Endothelial cell of umbilical vein (primary cell): ENCODE results near the gene SYNPR. TPM values are rescaled to one million over a fixed set of nuclear protein-coding genes. Genes with fewer than 3 reads are reported as not detected.

Experiments
- BruUV-seq: library from RNA; stranded (reverse); fragments of 400-500 nt; replicated peaks from 2 replicates; lab custom pipeline; 2021; lab: Mats Ljungman, UMichigan
- CTCF ChIA-PET: fragments of 300-600, 350-600 bp; sonication (Branson Sonifier 250); formaldehyde crosslinking; loops from one replicate; lab custom pipeline; 2021; ENCODE audit warnings: antibody characterized with exemption, inconsistent platforms; lab: Charles Lee
- POLR2A ChIA-PET: fragments of 300-600, 350-600 bp; sonication (Branson Sonifier 250); formaldehyde crosslinking; loops from one replicate; lab custom pipeline; 2021; ENCODE audit warnings: antibody characterized with exemption, inconsistent platforms; lab: Charles Lee
- DNase-seq: peaks from one replicate; pipeline ENCODE4 v3.0.0-alpha.2; 2011; ENCODE audit warnings: low read depth, low spot score
- FAIRE-seq: peaks from 2 replicates; lab custom pipeline; 2011; peaks lifted over from hg19 to GRCh38; lab: Jason Lieb, UNC
- H2AFZ ChIP-seq: 2 replicates; pipeline ENCODE4 v1.6.0; 2012; ENCODE audit warnings: low read depth, low read length, control low read depth, inconsistent platforms
- H3K27ac ChIP-seq: 2 replicates; pipeline ENCODE4 v1.5.1; 2011; ENCODE audit warnings: low read depth, mild to moderate bottlenecking, control low read depth, low read length, moderate library complexity; ENCODE audit not compliant: insufficient read depth
- H3K27me3 ChIP-seq, 2 experiments: 2 replicates each; pipeline versions ENCODE4 v1.6.0 to v1.6.1; 2011; ENCODE audit warnings: low read length in 2 of 2, mixed read lengths in 1 of 2; ENCODE audit not compliant: control insufficient read depth in 2 of 2, insufficient read depth in 2 of 2
- H3K36me3 ChIP-seq, 2 experiments: 2 replicates in 1 of 2; 3 replicates in 1 of 2; pipeline ENCODE4 v1.5.1; 2011; ENCODE audit warnings: low read length in 2 of 2, mild to moderate bottlenecking in 1 of 2, moderate library complexity in 1 of 2; ENCODE audit not compliant: control insufficient read depth in 2 of 2, insufficient read depth in 2 of 2; ENCODE audit errors: extremely low read depth in 1 of 2
- H3K4me1 ChIP-seq: 3 replicates; pipeline ENCODE4 v1.5.1; 2011; ENCODE audit warnings: mild to moderate bottlenecking, low read length; ENCODE audit not compliant: control insufficient read depth, insufficient read depth; ENCODE audit errors: extremely low read depth
- H3K4me2 ChIP-seq: 2 replicates; pipeline ENCODE4 v1.6.1; 2011; ENCODE audit warnings: low read length, control low read depth, mixed read lengths; ENCODE audit not compliant: insufficient read depth
- H3K4me3 ChIP-seq, 3 experiments: fragments of 200-600 bp in 1 of 3; sonication (generic), shearing (Covaris generic) in 1 of 3; replicated peaks in 1 of 3; 2 replicates each; pipeline ENCODE4 v1.5.1; 2011 to 2016; ENCODE audit warnings: control low read depth in 3 of 3, low read length in 3 of 3, mild to moderate bottlenecking in 2 of 3, inconsistent platforms in 1 of 3, low read depth in 1 of 3, moderate library complexity in 1 of 3; ENCODE audit not compliant: insufficient read depth in 1 of 3
- H3K79me2 ChIP-seq: 2 replicates; pipeline ENCODE4 v1.6.0; 2012; ENCODE audit warnings: low read length, inconsistent platforms; ENCODE audit not compliant: control insufficient read depth, insufficient read depth
- H3K9ac ChIP-seq: replicated peaks from 2 replicates; pipeline ENCODE3; 2011; ENCODE audit warnings: low read length, control low read depth; ENCODE audit not compliant: insufficient read depth; ENCODE audit errors: extremely low read depth
- H3K9me1 ChIP-seq: replicated peaks from 3 replicates; pipeline ENCODE4 v1.6.0; 2011; ENCODE audit warnings: mild to moderate bottlenecking, low read length; ENCODE audit not compliant: control insufficient read depth, insufficient read depth; ENCODE audit errors: extremely low read depth
- H3K9me3 ChIP-seq: replicated peaks from 2 replicates; pipeline ENCODE4 v1.5.1; 2012; ENCODE audit warnings: low read length, inconsistent platforms; ENCODE audit not compliant: control insufficient read depth, insufficient read depth
- H4K20me1 ChIP-seq: replicated peaks from 2 replicates; pipeline ENCODE3; 2011; ENCODE audit warnings: mild to moderate bottlenecking, low read length; ENCODE audit not compliant: control insufficient read depth, insufficient read depth; ENCODE audit errors: extremely low read depth
- EZH2 ChIP-seq: IDR thresholded peaks from 2 replicates; pipeline ENCODE4 v1.6.1; 2012; ENCODE audit warnings: borderline replicate concordance, low read depth, mild to moderate bottlenecking, moderate library complexity, low read length, inconsistent platforms; ENCODE audit not compliant: severe bottlenecking
- FOS ChIP-seq: IDR thresholded peaks from 2 replicates; pipeline ENCODE4 v1.6.1; 2011; ENCODE audit warnings: mild to moderate bottlenecking, low read length, moderate library complexity, borderline replicate concordance; ENCODE audit not compliant: insufficient read depth
- GATA2 ChIP-seq: IDR thresholded peaks from 2 replicates; pipeline ENCODE4 v1.7.0; 2011; ENCODE audit warnings: low read depth, mild to moderate bottlenecking, moderate library complexity, mixed read lengths, low read length; ENCODE audit not compliant: insufficient read length, insufficient read depth
- JUN ChIP-seq: IDR thresholded peaks from 2 replicates; pipeline ENCODE4 v1.6.1; 2011; ENCODE audit warnings: borderline replicate concordance, low read depth; ENCODE audit not compliant: insufficient read length, insufficient read depth
- MAX ChIP-seq: IDR thresholded peaks from 2 replicates; pipeline ENCODE4 v1.6.1; 2011; ENCODE audit not compliant: insufficient read depth, insufficient read length
- MYC ChIP-seq: IDR thresholded peaks from one replicate; pipeline ENCODE4 v1.6.1; 2011; ENCODE audit warnings: mild to moderate bottlenecking, low read depth, low read length
- POLR2A ChIP-seq: IDR thresholded peaks from 2 replicates; pipeline ENCODE4 v1.6.1; 2012; ENCODE audit warnings: low read depth, mild to moderate bottlenecking, control low read depth, low read length
- POLR2AphosphoS5 ChIP-seq: IDR thresholded peaks from 2 replicates; pipeline ENCODE4 v1.6.1; 2012; ENCODE audit warnings: low read depth, mild to moderate bottlenecking, control low read depth, low read length, moderate library complexity; ENCODE audit not compliant: insufficient read depth
- dilution Hi-C: fragments of 300-500 bp; cut with MboI; formaldehyde crosslinking; loops from one replicate; pipeline ENCODE4 v1.15.0; 2019; ENCODE audit warnings: low sequenced_read_pairs; ENCODE audit not compliant: extremely low pct_ligation_motif_present
- intact Hi-C: fragments of 100-400 bp; cut with micrococcal nuclease; formaldehyde crosslinking; loops from one replicate; pipeline ENCODE4 v1.10.0; 2022
- polyA plus RNA-seq, 4 experiments: library from polyadenylated mRNA; depleted of rRNA in 3 of 4; stranded (reverse) in 3 of 4; unstranded in 1 of 4; fragments of >200 nt; gene quantifications; 2 replicates each; pipeline versions ENCODE4 v1.2.1 to v1.2.3, GENCODE V29; 2011 to 2012; ENCODE audit warnings: missing spikeins in 1 of 4
- total RNA-seq: library from RNA; stranded (reverse); gene quantifications from 2 replicates; pipeline ENCODE4 v1.2.3, GENCODE V29; 2021
- TF ChIP-seq, protein P1 (sequence below), 2 donors: IDR thresholded peaks; 1 replicate in 1 of 2; 2 replicates in 1 of 2; pipeline ENCODE4 v1.5.1; 2011; ENCODE audit warnings: low read length in 2 of 2, mild to moderate bottlenecking in 2 of 2, moderate library complexity in 2 of 2, control low read depth in 1 of 2, inconsistent platforms in 1 of 2, low read depth in 1 of 2; ENCODE audit not compliant: insufficient read depth in 1 of 2; ENCODE audit errors: extremely low read depth in 1 of 2

SYNPR gene
- total and polyA plus RNA-seq, 2 donors (not counting 3 experiments of a cell fraction or from before 2014, with no cell fraction given): not detected

- Histone ChIP-seq H4K20me1 (no peaks in the 10 kb centered on the region), H3K36me3 (no peaks in the 10 kb centered on the region), H3K79me2 (no peaks in the 10 kb centered on the region), H3K9me1 (no peaks in the 10 kb centered on the region), H3K4me2 (no peak overlapping the region), H3K4me1 (no peaks in the 10 kb centered on the region), H3K9me3 (no peaks in the 10 kb centered on the region), H3K9ac (no peak overlapping the region), H3K27ac (no peak overlapping the region), H3K4me3 (no peak overlapping the region), H3K27me3 (no peaks in the 10 kb centered on the region), H2AFZ (no peak overlapping the region)
- DNase-seq (no peak), FAIRE-seq (no peak)
- BruUV-seq: no TSS peak
- TF ChIP-seq, protein P1, sequence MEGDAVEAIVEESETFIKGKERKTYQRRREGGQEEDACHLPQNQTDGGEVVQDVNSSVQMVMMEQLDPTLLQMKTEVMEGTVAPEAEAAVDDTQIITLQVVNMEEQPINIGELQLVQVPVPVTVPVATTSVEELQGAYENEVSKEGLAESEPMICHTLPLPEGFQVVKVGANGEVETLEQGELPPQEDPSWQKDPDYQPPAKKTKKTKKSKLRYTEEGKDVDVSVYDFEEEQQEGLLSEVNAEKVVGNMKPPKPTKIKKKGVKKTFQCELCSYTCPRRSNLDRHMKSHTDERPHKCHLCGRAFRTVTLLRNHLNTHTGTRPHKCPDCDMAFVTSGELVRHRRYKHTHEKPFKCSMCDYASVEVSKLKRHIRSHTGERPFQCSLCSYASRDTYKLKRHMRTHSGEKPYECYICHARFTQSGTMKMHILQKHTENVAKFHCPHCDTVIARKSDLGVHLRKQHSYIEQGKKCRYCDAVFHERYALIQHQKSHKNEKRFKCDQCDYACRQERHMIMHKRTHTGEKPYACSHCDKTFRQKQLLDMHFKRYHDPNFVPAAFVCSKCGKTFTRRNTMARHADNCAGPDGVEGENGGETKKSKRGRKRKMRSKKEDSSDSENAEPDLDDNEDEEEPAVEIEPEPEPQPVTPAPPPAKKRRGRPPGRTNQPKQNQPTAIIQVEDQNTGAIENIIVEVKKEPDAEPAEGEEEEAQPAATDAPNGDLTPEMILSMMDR (IDR thresholded peaks at IDR 0.05; ENCODE audit: extremely low read depth in 1 of 2, insufficient read depth in 1 of 2, low read depth in 1 of 2, low read length in 2 of 2): no peak
- TF ChIP-seq FOS (no peak), EZH2 (no peak), GATA2 (no peak), MAX (no peak), MYC (no peak), JUN (no peak), POLR2A (no peak), POLR2AphosphoS5 (no peak)
- POLR2A ChIA-PET: no interaction called here
- CTCF ChIA-PET: no interaction called here
- intact Hi-C loops (no loop called here), dilution Hi-C loops (no loop called here)
Measured at GRCh38 chr3:63654931-63655330, 376.8 kb downstream of the SYNPR start.
